ENCODE measurements around the gene WHRN.

The WHRN gene

GRCh38 chr9:114392749-114393112 is 112.5 kb downstream of the WHRN start:
- TF ChIP-seq REST (IDR thresholded peaks at IDR 0.05; ENCODE audit: insufficient read depth in 1 of 2, low read depth in 2 of 2, low read length in 2 of 2) (no peak), TAF1 (IDR thresholded peaks at IDR 0.05; ENCODE audit: borderline replicate concordance, insufficient read depth, low read length) (no peak), SIN3A (IDR thresholded peaks at IDR 0.05; ENCODE audit: borderline replicate concordance, insufficient read depth, low read length) (no peak), POLR2AphosphoS5 (IDR thresholded peaks at IDR 0.05; ENCODE audit: low read depth, low read length) (no peak), FOXP2 (optimal IDR thresholded peaks at IDR 0.05; ENCODE audit: borderline replicate concordance, extremely low read depth, extremely low read length, insufficient read depth) (no peak)

GRCh38 chr9:114390952-114391351 is 114.3 kb downstream of the WHRN start:
- TF ChIP-seq TAF1 (IDR thresholded peaks at IDR 0.05; ENCODE audit: borderline replicate concordance, insufficient read depth, low read length) (no peak), FOXP2 (optimal IDR thresholded peaks at IDR 0.05; ENCODE audit: borderline replicate concordance, extremely low read depth, extremely low read length, insufficient read depth) (no peak), REST (IDR thresholded peaks at IDR 0.05; ENCODE audit: insufficient read depth in 1 of 2, low read depth in 2 of 2, low read length in 2 of 2) (no peak), SIN3A (IDR thresholded peaks at IDR 0.05; ENCODE audit: borderline replicate concordance, insufficient read depth, low read length) (no peak), POLR2AphosphoS5 (IDR thresholded peaks at IDR 0.05; ENCODE audit: low read depth, low read length) (no peak)

GRCh38 chr9:114389612-114390368 is 115.5 kb downstream of the WHRN start:
- TF ChIP-seq POLR2AphosphoS5 (IDR thresholded peaks at IDR 0.05; ENCODE audit: low read depth, low read length) (no peak), SIN3A (IDR thresholded peaks at IDR 0.05; ENCODE audit: borderline replicate concordance, insufficient read depth, low read length) (no peak), TAF1 (IDR thresholded peaks at IDR 0.05; ENCODE audit: borderline replicate concordance, insufficient read depth, low read length) (no peak), REST (IDR thresholded peaks at IDR 0.05; ENCODE audit: insufficient read depth in 1 of 2, low read depth in 2 of 2, low read length in 2 of 2) (no peak), FOXP2 (optimal IDR thresholded peaks at IDR 0.05; ENCODE audit: borderline replicate concordance, extremely low read depth, extremely low read length, insufficient read depth) (no peak)

GRCh38 chr9:114388764-114389375 is 116.4 kb downstream of the WHRN start:
- no peak for TF ChIP-seq FOXP2 (optimal IDR thresholded peaks at IDR 0.05; ENCODE audit: borderline replicate concordance, extremely low read depth, extremely low read length, insufficient read depth)
- no peak for TF ChIP-seq SIN3A (IDR thresholded peaks at IDR 0.05; ENCODE audit: borderline replicate concordance, insufficient read depth, low read length)
- TF ChIP-seq TAF1 (IDR thresholded peaks at IDR 0.05; ENCODE audit: borderline replicate concordance, insufficient read depth, low read length), result no peak
- TF ChIP-seq REST (IDR thresholded peaks at IDR 0.05; ENCODE audit: insufficient read depth in 1 of 2, low read depth in 2 of 2, low read length in 2 of 2), result no peak
- no peak for TF ChIP-seq POLR2AphosphoS5 (IDR thresholded peaks at IDR 0.05; ENCODE audit: low read depth, low read length)
